Rectal smooth muscle tissue (tissue), 1 donor: ENCODE data around the gene ZNF391.
"Not testable (repeated sequence)": the region's sequence is repeated elsewhere in the genome, so short reads cannot be mapped to it uniquely, and the experiment has no call there.

Experiments
- H3K27ac ChIP-seq: one replicate; pipeline ENCODE4 v1.7.0; 2013; ENCODE audit warnings: low read depth, low read length, inconsistent platforms
- H3K27me3 ChIP-seq: one replicate; pipeline ENCODE4 v1.7.0; 2013; ENCODE audit warnings: low read length; ENCODE audit not compliant: control insufficient read depth, insufficient read depth
- H3K36me3 ChIP-seq: one replicate; pipeline ENCODE4 v1.7.0; 2013; ENCODE audit warnings: low read length; ENCODE audit not compliant: control insufficient read depth, insufficient read depth
- H3K4me1 ChIP-seq: one replicate; pipeline ENCODE4 v1.7.0; 2013; ENCODE audit warnings: low read length; ENCODE audit not compliant: control insufficient read depth, insufficient read depth
- H3K4me3 ChIP-seq: one replicate; pipeline ENCODE4 v1.7.0; 2013; ENCODE audit warnings: low read length
- H3K9ac ChIP-seq: one replicate; pipeline ENCODE4 v1.7.0; 2013; ENCODE audit warnings: low read length

The ZNF391 gene

GRCh38 chr6:27388293-27389197 lies at the start of gene ZNF391:
ZNF391 (plus strand) TSS chr6:27388759; CDS start chr6:27400371, 11,612 bp downstream.
- H3K27ac ChIP-seq, result peak within 1 kb of the TSS; percentile 78

GRCh38 chr6:27352850-27353249 lies 35.7 kb upstream of the ZNF391 start:
- H3K27me3 ChIP-seq, result no peaks in the 10 kb centered on the region
- no peaks in the 10 kb centered on the region for H3K36me3 ChIP-seq
- no peaks in the 10 kb centered on the region for H3K4me1 ChIP-seq
- no peak overlapping the region for H3K9ac ChIP-seq
- no peak overlapping the region for H3K4me3 ChIP-seq
- no peak overlapping the region for H3K27ac ChIP-seq

More at GRCh38 chr6:27388293-27389197, at the start of gene ZNF391:
- peak within 1 kb of the TSS; percentile 85 for H3K4me3 ChIP-seq
- no peaks in the 10 kb centered on the region for H3K36me3 ChIP-seq
- peak within 1 kb of the TSS; percentile 59 for H3K9ac ChIP-seq
- no peaks in the 10 kb centered on the region for H3K4me1 ChIP-seq
- no peaks in the 10 kb centered on the region for H3K27me3 ChIP-seq

GRCh38 chr6:27358786-27359185 lies 29.8 kb upstream of the ZNF391 start:
- Histone ChIP-seq H3K4me1 (no peaks in the 10 kb centered on the region), H3K27me3 (no peaks in the 10 kb centered on the region), H3K27ac (no peak overlapping the region), H3K4me3 (no peak overlapping the region), H3K36me3 (peaks cover 2% of the 10 kb centered on the region), H3K9ac (no peak overlapping the region)

GRCh38 chr6:27359231-27359630 lies 29.3 kb upstream of the ZNF391 start:
- no peak overlapping the region for H3K4me3 ChIP-seq
- H3K27me3 ChIP-seq, result no peaks in the 10 kb centered on the region
- peaks cover 2% of the 10 kb centered on the region for H3K36me3 ChIP-seq
- H3K9ac ChIP-seq, result no peak overlapping the region
- no peaks in the 10 kb centered on the region for H3K4me1 ChIP-seq
- no peak overlapping the region for H3K27ac ChIP-seq

- Histone ChIP-seq H3K4me3 (no peak overlapping the region), H3K27ac (no peak overlapping the region), H3K4me1 (no peaks in the 10 kb centered on the region), H3K36me3 (peaks cover 6% of the 10 kb centered on the region), H3K9ac (no peak overlapping the region), H3K27me3 (no peaks in the 10 kb centered on the region)
Measured at GRCh38 chr6:27368202-27368601, 20.4 kb upstream of the ZNF391 start.

GRCh38 chr6:27370391-27370790 lies 18.2 kb upstream of the ZNF391 start:
- H3K27ac ChIP-seq, result no peak overlapping the region
- no peak overlapping the region for H3K9ac ChIP-seq
- peaks cover 3% of the 10 kb centered on the region for H3K4me1 ChIP-seq
- H3K36me3 ChIP-seq, result peaks cover 6% of the 10 kb centered on the region
- H3K4me3 ChIP-seq, result no peak overlapping the region
- H3K27me3 ChIP-seq, result no peaks in the 10 kb centered on the region

GRCh38 chr6:27374824-27375612 lies 13.5 kb upstream of the ZNF391 start:
- no peaks in the 10 kb centered on the region for H3K36me3 ChIP-seq

GRCh38 chr6:27375613-27376079 lies 12.9 kb upstream of the ZNF391 start:
- H3K36me3 ChIP-seq, result no peaks in the 10 kb centered on the region
- H3K4me1 ChIP-seq, result peaks cover 3% of the 10 kb centered on the region
- no peak overlapping the region for H3K9ac ChIP-seq
- H3K4me3 ChIP-seq, result peak overlapping the region; percentile 77
- no peak overlapping the region for H3K27ac ChIP-seq
- H3K27me3 ChIP-seq, result no peaks in the 10 kb centered on the region

More at GRCh38 chr6:27374824-27375612, 13.5 kb upstream of the ZNF391 start:
- Histone ChIP-seq H3K9ac (peak overlapping the region; percentile 19), H3K27me3 (no peaks in the 10 kb centered on the region), H3K4me3 (peak overlapping the region; percentile 77), H3K27ac (no peak overlapping the region), H3K4me1 (peaks cover 3% of the 10 kb centered on the region)

- H3K27me3 ChIP-seq, H3K27ac ChIP-seq, H3K9ac ChIP-seq, H3K4me1 ChIP-seq, H3K36me3 ChIP-seq, H3K4me3 ChIP-seq: not testable (repeated sequence)
Measured at GRCh38 chr6:27378406-27378805, 10.2 kb upstream of the ZNF391 start.

GRCh38 chr6:27381001-27381400 lies 7.6 kb upstream of the ZNF391 start:
- not testable (repeated sequence) for H3K9ac ChIP-seq, H3K4me3 ChIP-seq, H3K36me3 ChIP-seq, H3K27me3 ChIP-seq, H3K27ac ChIP-seq, H3K4me1 ChIP-seq

GRCh38 chr6:27383011-27383410 lies 5.5 kb upstream of the ZNF391 start:
- no peak overlapping the region for H3K4me3 ChIP-seq

GRCh38 chr6:27383481-27383880 lies 5.1 kb upstream of the ZNF391 start:
- no peak overlapping the region for H3K4me3 ChIP-seq
- H3K9ac ChIP-seq, result no peak overlapping the region
- no peaks in the 10 kb centered on the region for H3K36me3 ChIP-seq
- no peaks in the 10 kb centered on the region for H3K27me3 ChIP-seq
- H3K4me1 ChIP-seq, result no peaks in the 10 kb centered on the region
- no peak overlapping the region for H3K27ac ChIP-seq

More at GRCh38 chr6:27383011-27383410, 5.5 kb upstream of the ZNF391 start:
- Histone ChIP-seq H3K9ac (no peak overlapping the region), H3K36me3 (no peaks in the 10 kb centered on the region), H3K27me3 (no peaks in the 10 kb centered on the region), H3K27ac (no peak overlapping the region), H3K4me1 (no peaks in the 10 kb centered on the region)
